ENCODE measurements around the gene HAUS3. TPM values are rescaled to one million over a fixed set of nuclear protein-coding genes. Genes with fewer than 3 reads are reported as not detected.

HAUS3 gene
- total RNA-seq, 6 experiments from 2014 or later: 3.5 to 5.1 (median 4.6) TPM

DNA sequence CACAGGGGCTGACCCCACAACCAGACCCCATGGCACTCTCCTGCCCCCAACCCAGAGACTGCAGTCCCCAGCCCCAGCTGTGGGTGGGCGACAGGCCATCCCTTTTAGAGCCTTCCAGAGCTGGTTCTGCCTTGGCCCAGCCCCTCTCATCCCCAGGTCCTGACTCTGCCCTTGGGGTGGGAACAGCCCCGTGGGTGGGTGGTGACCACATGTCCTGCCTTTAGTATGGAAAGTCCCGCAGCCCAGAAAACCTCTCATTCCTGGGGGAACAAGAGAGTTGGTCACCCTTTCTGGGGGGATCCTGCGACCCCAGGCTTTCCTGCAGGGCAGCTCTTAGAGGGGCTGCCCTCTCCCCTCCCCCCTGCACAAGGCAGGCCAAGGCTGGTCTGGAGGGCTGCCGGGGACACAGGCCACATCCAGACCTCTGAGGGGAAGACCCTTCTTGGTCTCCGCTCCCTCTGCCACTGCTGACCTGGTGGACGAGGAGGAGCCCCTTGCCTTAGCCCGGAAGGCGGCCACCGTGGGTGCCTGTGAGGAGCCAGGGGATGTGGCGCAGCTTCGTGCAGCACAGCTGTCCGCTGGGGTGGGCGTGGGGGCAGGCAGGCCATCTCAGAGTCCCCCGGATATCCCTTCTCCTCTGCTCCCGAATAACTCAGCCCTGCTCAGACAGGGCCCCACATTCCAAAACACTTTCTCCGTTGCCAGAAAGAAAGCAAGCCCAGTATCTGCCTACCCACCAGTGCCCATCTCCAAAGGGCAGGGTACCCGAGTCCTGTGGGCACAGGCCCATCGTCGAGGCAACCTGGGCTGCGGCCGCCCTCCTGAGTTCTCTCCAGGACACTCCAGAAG is 26.7 kb upstream of the HAUS3 start:
- TF ChIP-seq, protein P1, sequence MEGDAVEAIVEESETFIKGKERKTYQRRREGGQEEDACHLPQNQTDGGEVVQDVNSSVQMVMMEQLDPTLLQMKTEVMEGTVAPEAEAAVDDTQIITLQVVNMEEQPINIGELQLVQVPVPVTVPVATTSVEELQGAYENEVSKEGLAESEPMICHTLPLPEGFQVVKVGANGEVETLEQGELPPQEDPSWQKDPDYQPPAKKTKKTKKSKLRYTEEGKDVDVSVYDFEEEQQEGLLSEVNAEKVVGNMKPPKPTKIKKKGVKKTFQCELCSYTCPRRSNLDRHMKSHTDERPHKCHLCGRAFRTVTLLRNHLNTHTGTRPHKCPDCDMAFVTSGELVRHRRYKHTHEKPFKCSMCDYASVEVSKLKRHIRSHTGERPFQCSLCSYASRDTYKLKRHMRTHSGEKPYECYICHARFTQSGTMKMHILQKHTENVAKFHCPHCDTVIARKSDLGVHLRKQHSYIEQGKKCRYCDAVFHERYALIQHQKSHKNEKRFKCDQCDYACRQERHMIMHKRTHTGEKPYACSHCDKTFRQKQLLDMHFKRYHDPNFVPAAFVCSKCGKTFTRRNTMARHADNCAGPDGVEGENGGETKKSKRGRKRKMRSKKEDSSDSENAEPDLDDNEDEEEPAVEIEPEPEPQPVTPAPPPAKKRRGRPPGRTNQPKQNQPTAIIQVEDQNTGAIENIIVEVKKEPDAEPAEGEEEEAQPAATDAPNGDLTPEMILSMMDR (IDR thresholded peaks at IDR 0.05): no peak
- TF ChIP-seq POLR2A (IDR thresholded peaks at IDR 0.05): no peak
- Histone ChIP-seq H3K36me3 (no peaks in the 10 kb centered on the region), H3K4me1 (peaks cover 0 to 9% (median 1%) of the 10 kb centered on the region in 4 donors), H3K9me3 (no peaks in the 10 kb centered on the region), H3K27ac (no peak overlapping the region), H3K27me3 (no peaks in the 10 kb centered on the region), H3K4me3 (no peak overlapping the region)
- DNase-seq (peak in 1 of 3 donors; percentile 55), ATAC-seq (no peak)
- WGBS (ENCODE audit: insufficient coverage, low coverage, low lambda C conversion rate, missing lambda C conversion rate): no CpG with 5 or more reads among the region's 22 CpGs
- intact Hi-C loops (cut with DNase I): no loop called here

DNA sequence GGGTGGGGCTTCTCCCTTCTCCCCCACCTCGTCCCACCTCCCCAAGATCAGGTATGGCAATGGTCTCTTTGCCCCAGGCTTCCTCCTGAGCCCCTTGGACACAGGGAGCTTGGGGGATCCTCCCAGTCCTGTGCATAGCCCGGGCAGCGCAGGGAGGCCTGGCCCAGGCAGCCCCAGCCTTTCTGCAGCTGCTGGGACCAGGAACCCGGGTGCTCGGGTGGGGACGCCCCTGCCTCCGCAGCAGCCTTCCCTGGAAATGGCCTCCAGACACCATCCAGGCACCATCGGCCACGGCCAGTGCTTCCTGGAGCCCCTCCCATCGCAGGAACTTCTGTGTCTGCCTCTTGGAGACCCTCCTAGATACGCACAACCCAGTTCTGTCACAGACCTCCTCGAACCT is 25.9 kb upstream of the HAUS3 start:
- Histone ChIP-seq H3K27me3 (no peaks in the 10 kb centered on the region), H3K36me3 (no peaks in the 10 kb centered on the region), H3K27ac (no peak overlapping the region), H3K9me3 (no peaks in the 10 kb centered on the region), H3K4me1 (peaks cover 0 to 11% (median 1%) of the 10 kb centered on the region in 4 donors), H3K4me3 (no peak overlapping the region)
- TF ChIP-seq POLR2A (IDR thresholded peaks at IDR 0.05): no peak
- TF ChIP-seq, protein P1 (IDR thresholded peaks at IDR 0.05): no peak
- ATAC-seq (no peak), DNase-seq (no peak)
- WGBS (ENCODE audit: insufficient coverage, low coverage, low lambda C conversion rate, missing lambda C conversion rate): no CpG with 5 or more reads among the region's 12 CpGs
- intact Hi-C loops (cut with DNase I): no loop called here

DNA sequence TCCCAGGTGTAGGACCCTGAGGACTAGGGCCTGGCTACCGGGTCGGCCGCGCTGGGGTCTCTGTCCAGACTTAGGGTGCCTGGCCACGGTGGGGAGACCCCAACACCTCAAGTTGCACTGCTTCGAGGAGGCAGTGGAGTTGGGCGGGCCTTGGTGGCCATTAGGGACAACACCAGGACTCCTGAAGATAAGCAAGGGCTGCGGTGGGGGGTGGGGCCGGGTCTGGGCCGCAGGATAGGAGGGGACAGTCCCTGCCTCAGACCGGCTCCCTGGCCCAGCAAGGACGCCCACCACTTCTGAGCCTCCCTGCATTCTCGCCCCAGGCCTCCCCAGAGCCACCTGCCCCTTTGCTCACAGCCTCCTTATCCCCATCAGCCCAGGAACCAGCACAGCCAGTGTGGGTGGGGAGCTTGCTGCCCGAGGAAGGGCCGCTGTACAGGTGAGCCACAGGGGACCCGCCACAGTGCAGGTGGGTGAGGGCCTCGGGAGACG is 25.4 kb upstream of the HAUS3 start:
- no CpG with 5 or more reads among the region's 18 CpGs for WGBS (ENCODE audit: insufficient coverage, low coverage, low lambda C conversion rate, missing lambda C conversion rate)
- ATAC-seq (no peak), DNase-seq (no peak)
- TF ChIP-seq, protein P1 (IDR thresholded peaks at IDR 0.05): no peak
- no peak for TF ChIP-seq POLR2A (IDR thresholded peaks at IDR 0.05)
- no peaks in the 10 kb centered on the region for H3K9me3 ChIP-seq
- H3K36me3 ChIP-seq: no peaks in the 10 kb centered on the region
- peaks cover 0 to 14% (median 1%) of the 10 kb centered on the region in 4 donors for H3K4me1 ChIP-seq
- no peak overlapping the region for H3K27ac ChIP-seq
- no peaks in the 10 kb centered on the region for H3K27me3 ChIP-seq
- intact Hi-C loops (cut with DNase I): no loop called here
- no peak overlapping the region for H3K4me3 ChIP-seq

DNA sequence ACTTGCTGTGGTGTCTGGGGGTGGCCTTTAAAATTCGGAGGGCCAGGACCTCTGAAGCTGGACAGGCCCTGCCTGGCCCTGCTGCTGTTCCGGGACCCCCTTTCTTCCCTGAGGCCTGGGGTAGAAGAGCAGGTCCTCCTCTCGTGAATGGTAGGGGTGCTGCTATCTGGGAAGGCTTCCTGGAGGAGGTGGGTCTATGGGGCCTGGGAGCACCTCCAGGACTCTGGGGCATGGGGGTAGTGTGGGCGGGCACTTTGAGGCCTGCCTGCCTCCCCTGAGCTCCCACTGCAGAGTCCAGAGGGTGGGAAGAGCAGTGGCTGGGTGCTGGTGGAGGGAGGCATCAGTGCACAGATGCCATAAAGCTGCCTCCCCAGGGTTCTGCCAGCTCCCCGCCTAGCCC is 24.9 kb upstream of the HAUS3 start:
- DNase-seq: no peak
- TF ChIP-seq POLR2A (IDR thresholded peaks at IDR 0.05): no peak
- TF ChIP-seq, protein P1 (IDR thresholded peaks at IDR 0.05): no peak
- Histone ChIP-seq H3K4me1 (peaks cover 0 to 14% (median 1%) of the 10 kb centered on the region in 4 donors), H3K9me3 (no peaks in the 10 kb centered on the region), H3K27ac (no peak overlapping the region), H3K36me3 (no peaks in the 10 kb centered on the region), H3K27me3 (no peaks in the 10 kb centered on the region), H3K4me3 (no peak overlapping the region)
- no peak for ATAC-seq
- intact Hi-C loops (cut with DNase I): no loop called here
- WGBS (ENCODE audit: insufficient coverage, low coverage, low lambda C conversion rate, missing lambda C conversion rate): 36% methylated on average over 2 of the region's 5 CpGs

Measured in right lobe of liver (tissue), 6 donors.